Choroid plexus epithelial cell (primary cell): ENCODE measurements around the gene LARP4B.

Experiments
- DNase-seq: peaks from one replicate; pipeline ENCODE4 v3.0.0-alpha.2; 2010; ENCODE audit warnings: low read depth
- H3K4me3 ChIP-seq: 2 replicates; pipeline ENCODE4 v1.5.1; 2011; ENCODE audit warnings: low read depth, mild to moderate bottlenecking, control low read depth, low read length, moderate library complexity
- CTCF ChIP-seq: conservative IDR thresholded peaks from 2 replicates; pipeline ENCODE4 v1.5.1; 2011; ENCODE audit warnings: low read depth, mild to moderate bottlenecking, control low read depth, inconsistent platforms, low read length, moderate library complexity

Gene LARP4B

GRCh38 chr10:917999-918398 lies 13.5 kb downstream of the LARP4B start:
- DNase-seq: no peak
- no peak for TF ChIP-seq CTCF
- no peak overlapping the region for H3K4me3 ChIP-seq

GRCh38 chr10:917416-917720 lies 14.1 kb downstream of the LARP4B start:
- no peak for TF ChIP-seq CTCF
- DNase-seq: no peak
- H3K4me3 ChIP-seq: no peak overlapping the region

- DNase-seq: no peak
- no peak for TF ChIP-seq CTCF
These were observed 14.6 kb downstream of the LARP4B start for GRCh38 chr10:916716-917415.

GRCh38 chr10:909831-910230 lies 21.7 kb downstream of the LARP4B start:
- no peak overlapping the region for H3K4me3 ChIP-seq
- DNase-seq: peak; percentile 84
- TF ChIP-seq CTCF: no peak

More at GRCh38 chr10:916716-917415, 14.6 kb downstream of the LARP4B start:
- H3K4me3 ChIP-seq: no peak overlapping the region

GRCh38 chr10:905972-906371 lies 25.5 kb downstream of the LARP4B start:
- no peak for DNase-seq
- TF ChIP-seq CTCF: no peak
- H3K4me3 ChIP-seq: no peak overlapping the region

GRCh38 chr10:905503-905902 lies 26.0 kb downstream of the LARP4B start:
- no peak for TF ChIP-seq CTCF
- H3K4me3 ChIP-seq: no peak overlapping the region
- peak; percentile 66 for DNase-seq

GRCh38 chr10:904403-904802 lies 27.1 kb downstream of the LARP4B start:
- DNase-seq: no peak
- no peak for TF ChIP-seq CTCF
- H3K4me3 ChIP-seq: no peak overlapping the region
